Measurements from ENCODE around the gene EFHD1.
A peak's percentile ranks its signal among the peaks of the same experiment; 100 is the strongest.

The EFHD1 gene

GRCh38 chr2:232666051-232666805 is 32.8 kb downstream of the EFHD1 start:
- no peak for TF ChIP-seq CTCF (IDR thresholded peaks at IDR 0.05; ENCODE audit: control extremely low read depth, extremely low read depth, low read depth, missing control alignments)
- CTCF ChIA-PET: interaction anchor here (1.1 to 1.9 kb wide), 2 partner anchors 12 to 41 kb away, joined by 3 to 4 read pairs; no protein-coding TSS in a partner anchor
- POLR2A ChIA-PET: no interaction called here
- no peak for DNase-seq (ENCODE audit: extremely low spot score)

GRCh38 chr2:232667989-232668583 is 34.7 kb downstream of the EFHD1 start:
- CTCF ChIA-PET: no interaction called here
- no peak for TF ChIP-seq CTCF (IDR thresholded peaks at IDR 0.05; ENCODE audit: control extremely low read depth, extremely low read depth, low read depth, missing control alignments)
- DNase-seq (ENCODE audit: extremely low spot score): no peak
- POLR2A ChIA-PET: interaction anchor here (0.7 kb wide), 1 partner anchor 14 kb away, joined by 3 read pairs; no protein-coding TSS in a partner anchor

- POLR2A ChIA-PET: no interaction called here
- CTCF ChIA-PET: no interaction called here
- no peak for DNase-seq (ENCODE audit: extremely low spot score)
- peak; percentile 17 for TF ChIP-seq CTCF (IDR thresholded peaks at IDR 0.05; ENCODE audit: control extremely low read depth, extremely low read depth, low read depth, missing control alignments)
These were observed 35.5 kb downstream of the EFHD1 start for GRCh38 chr2:232668805-232669444.

- no peak for TF ChIP-seq CTCF (IDR thresholded peaks at IDR 0.05; ENCODE audit: control extremely low read depth, extremely low read depth, low read depth, missing control alignments)
- ChIA-PET POLR2A (no interaction called here), CTCF (no interaction called here)
- DNase-seq (ENCODE audit: extremely low spot score): no peak
These were observed 39.2 kb downstream of the EFHD1 start for GRCh38 chr2:232672588-232672987.

- ChIA-PET CTCF (no interaction called here), POLR2A (no interaction called here)
- no peak for TF ChIP-seq CTCF (IDR thresholded peaks at IDR 0.05; ENCODE audit: control extremely low read depth, extremely low read depth, low read depth, missing control alignments)
- DNase-seq (ENCODE audit: extremely low spot score): no peak
These were observed 41.1 kb downstream of the EFHD1 start for GRCh38 chr2:232674491-232674890.

GRCh38 chr2:232675381-232675780 is 42.0 kb downstream of the EFHD1 start:
- TF ChIP-seq CTCF (IDR thresholded peaks at IDR 0.05; ENCODE audit: control extremely low read depth, extremely low read depth, low read depth, missing control alignments): no peak
- CTCF ChIA-PET: no interaction called here
- no peak for DNase-seq (ENCODE audit: extremely low spot score)
- POLR2A ChIA-PET: no interaction called here

Measured in GM10248 (cell line).